GM21786 (cell line): ENCODE data around the gene EMC8.

ENCODE experiments used
- ATAC-seq: cut with Tn5 transposase; IDR thresholded peaks from one replicate; pipeline ENCODE4 v1.9.1; 2021; ENCODE audit not compliant: unreplicated experiment

The EMC8 gene

DNA sequence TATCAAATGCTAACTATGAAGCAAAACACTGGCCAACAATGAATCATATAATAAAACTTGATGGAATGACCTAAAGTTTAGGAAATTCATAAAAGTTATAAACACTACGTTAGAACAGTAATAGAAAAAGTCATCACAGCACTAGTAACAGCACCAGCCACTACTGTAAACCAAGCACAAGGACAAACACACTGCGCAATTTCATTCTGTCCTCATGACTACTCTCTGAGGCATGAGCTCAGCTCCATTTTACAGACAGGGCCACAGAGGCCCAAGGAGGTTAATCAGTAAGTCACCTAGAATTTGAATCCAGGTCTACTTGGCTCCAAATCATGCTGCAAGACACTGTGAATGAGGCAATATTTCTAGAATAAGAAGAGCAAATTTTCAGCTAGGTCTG lies 13.4 kb downstream of the EMC8 start:
- no peak for ATAC-seq

DNA sequence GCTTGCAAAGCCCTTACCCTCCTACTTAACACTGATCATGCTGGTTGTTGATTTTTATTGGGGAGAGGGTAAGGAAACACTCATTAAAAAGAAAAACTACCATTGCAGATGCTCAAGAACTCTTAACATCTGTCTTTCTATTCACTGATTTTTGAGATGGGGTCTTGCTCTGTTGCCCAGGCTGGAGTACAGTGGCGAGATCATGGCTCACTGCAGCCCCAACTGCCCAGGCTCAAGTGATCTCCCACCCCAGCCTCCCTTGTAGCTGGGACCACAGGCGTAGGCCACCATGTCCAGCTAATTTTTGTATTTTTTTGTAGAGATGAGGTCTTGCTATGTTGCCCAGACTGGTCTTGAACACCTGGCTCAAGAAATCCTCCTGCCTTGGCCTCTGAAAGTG lies 14.5 kb downstream of the EMC8 start:
- ATAC-seq, result no peak

DNA sequence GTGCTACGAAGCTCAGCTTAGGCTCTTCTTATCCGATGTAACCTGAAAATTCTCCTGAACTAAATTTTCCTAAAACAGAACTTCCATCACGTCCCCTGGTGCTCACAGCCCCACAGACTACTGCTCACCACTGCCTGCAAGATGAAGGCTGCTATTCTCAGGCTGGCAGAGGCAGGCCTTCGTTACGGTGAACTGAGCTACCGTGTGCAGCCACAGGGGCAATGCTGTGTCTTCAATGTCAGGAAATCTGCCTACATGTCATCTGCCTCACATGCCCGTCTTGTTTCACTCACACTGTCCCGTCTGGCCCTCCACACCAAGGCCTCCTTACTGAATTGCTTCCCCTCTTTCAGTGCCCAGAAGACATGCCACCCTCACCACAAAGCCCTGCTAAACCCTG lies 15.9 kb downstream of the EMC8 start:
- no peak for ATAC-seq

DNA sequence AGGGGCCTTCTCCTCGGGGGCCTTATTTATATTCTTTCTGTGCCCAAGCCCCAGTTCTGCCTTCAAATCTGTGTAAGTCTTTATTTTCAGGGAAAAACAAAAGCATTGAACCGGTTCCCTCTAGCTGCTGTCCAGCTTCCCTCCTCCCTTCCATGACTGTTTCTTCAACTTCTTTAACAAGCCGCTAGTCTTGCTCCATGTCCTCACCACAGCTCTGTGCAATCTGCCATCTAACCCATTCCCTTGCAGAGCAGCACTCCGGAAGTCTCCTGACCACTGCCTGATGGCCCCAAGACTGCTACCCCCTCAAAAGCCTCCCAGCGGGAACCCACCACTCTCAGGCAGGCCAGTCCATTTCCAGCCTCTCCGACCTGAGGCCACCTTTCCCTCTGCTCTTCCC lies 16.9 kb downstream of the EMC8 start:
- no peak for ATAC-seq

DNA sequence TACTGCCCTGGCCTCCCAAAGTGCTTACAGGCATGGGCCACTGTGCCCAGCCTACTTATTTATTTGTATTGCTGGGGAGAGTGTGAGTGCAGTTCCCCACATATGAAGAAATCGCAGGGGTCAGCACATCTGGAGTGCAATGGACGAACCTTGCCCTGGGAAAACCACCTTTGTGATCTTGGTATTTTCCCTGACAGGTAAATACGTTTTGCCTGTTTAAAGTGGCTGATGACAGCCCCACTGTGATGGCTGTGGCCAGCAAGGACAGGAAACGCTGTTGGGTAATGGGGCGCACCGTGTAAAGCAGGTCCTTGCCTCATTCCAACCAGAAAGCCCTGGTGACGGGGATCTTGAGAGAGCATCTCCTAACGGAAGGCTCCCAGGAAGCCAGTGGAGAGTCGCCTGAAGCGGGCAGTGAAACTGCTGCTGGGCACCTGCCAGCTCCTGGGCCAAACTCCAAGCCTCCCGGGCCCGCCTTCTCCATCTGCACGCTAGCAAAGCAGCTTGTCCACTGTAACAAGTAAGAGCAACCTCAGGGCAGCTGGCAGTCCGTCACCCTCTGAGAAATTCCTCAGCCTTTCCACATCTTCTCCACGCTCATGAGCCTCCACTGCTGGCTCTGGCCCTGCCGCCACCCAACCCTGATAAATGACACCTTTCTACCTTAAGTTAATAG lies 17.5 kb downstream of the EMC8 start:
- no peak for ATAC-seq

DNA sequence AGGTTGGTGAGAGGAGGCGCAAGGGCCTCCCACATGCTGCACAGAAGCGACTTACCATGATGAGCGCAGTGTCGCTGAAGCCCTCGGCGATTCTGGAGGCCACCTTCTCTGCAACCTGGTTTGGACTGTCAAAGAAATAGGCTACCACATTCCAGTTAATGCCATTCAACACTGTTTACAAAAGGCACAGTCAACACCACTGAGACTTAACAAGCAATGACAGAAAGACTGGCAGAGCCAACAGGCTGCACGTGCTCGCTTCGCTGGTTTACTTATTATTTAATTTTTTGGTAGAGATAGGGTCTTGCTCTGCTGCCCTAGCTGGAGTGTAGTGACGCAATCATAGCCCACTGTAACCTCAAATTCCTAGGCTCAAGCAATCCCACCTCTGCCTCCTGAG lies 18.2 kb downstream of the EMC8 start:
- ATAC-seq, result no peak

DNA sequence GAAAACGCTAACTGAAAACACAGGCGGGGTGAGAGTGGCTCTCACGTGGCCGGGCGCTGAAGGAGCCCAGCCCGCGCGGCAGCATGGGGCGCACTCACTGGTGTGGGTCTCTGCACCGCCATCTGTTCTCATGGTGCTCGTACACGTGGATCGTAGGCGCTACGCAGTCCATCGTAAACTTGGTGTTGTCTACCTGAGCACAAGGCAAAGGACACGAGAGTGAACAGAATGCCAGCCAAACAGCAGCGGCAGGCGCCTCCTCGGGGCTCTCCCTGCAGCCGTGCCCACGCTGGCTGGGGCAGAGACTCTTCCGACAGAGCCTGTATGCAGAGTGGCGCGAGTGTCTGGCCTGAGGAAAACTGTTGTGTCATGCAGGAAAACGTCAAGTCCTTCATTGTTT lies 19.1 kb downstream of the EMC8 start:
- ATAC-seq, result no peak

DNA sequence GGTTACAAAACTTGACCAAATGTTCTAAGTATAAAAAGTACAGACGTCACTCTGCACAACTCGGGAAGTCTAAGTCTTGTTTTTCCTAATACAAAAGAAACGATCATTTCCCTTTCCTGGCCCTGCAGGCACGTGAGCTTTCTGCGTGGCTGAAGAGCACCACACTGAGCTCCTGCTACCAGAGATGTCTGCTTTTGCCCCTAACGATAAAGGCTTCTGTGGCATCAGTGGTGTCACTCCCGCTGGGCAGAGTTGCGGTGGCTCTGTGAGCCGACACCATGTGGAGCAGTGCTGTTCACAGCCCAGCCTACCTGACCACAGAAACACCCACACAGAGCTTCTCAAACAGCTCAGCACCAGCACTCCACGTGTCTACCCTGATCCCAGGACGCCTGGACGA lies 20.5 kb downstream of the EMC8 start:
- no peak for ATAC-seq

DNA sequence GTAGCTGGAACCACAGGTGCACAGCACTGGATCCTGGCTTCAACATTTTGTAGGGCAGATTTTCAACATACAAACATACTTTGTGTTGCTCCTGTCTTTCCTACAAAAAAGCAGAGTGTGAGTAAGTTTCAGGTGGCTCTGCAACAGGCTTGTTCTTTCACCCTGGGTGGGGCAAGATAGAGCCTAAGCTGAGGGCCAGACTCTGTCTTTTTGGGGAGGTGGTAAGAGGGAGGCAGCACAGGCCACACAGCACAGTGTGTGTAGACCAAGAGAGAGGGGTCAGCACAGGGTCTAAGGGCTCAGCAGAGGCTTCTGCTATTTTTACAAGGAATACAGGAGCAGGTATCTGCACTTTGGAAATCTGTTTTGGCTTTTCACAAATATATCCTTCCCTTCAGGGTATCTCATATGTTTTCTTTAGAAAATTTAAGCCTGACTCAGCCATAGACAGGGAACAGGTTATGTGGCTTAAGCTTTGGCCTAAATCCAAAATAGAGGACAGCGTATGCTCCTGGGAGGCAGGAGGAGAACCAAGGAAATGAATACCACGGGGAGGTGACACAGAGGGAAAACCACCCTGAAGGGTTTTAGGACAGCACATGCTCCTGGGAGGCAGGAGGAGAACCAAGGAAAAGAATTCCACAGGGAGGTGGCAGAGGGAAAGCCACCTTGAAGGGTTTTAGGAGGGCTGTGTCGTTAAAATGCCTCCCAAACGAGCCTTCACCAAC lies 21.6 kb downstream of the EMC8 start:
- no peak for ATAC-seq

DNA sequence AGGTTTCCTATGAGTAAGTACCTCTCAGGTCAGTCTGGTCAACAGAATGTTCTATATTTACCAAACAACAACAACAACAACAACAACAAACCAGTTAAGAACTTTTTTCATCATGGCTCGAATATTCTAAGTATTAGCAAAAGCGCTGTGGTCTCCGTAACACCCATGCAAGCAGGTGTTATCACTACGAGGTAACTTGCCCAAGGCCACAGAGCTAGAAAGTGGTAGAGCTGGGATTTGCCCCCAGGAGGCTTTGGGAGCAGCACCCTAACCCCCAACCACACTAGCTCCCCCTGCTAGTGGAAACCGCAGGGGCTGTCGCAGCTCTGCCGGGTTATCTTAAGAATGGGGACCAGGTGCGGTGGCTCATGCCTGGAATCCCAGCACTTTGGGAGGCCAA lies 24.5 kb downstream of the EMC8 start:
- no peak for ATAC-seq

DNA sequence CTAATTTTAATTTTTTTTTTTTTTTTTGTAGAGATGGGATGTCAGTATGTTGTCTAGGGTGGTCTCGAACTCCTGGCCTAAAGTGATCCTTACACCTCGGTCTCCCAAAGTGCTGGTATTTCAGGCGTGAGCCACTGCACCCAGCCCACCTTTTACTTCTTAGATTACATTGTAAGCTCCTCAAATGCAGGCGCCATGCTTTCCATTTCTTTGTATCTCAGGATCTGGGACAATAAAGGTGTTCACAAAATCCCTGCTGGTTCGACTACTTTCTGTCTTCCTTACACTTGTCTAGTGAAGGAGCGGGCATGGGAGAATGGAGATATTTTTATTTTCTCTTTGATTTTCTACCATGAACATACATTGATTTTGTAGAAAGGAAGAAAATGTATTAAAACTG lies 25.2 kb downstream of the EMC8 start:
- no peak for ATAC-seq

DNA sequence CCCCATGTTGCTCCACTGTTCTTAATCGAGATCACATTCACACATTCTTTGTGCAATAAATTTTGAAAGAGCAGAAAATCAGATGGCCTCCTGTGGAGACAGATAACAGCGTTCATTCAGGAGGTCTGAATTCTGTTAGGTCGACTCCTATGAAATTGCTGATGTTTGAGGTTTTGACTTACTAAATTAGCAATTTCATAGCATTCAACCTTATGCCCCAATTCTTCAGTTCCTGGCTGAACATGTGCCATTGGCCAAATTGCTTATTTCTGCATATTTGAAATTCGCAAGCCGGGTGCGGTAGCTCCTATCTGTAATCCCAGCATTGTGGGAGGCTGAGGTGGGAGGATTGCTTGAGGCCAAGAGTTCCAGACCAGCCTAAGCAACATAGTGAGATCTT lies 26.3 kb downstream of the EMC8 start:
- no peak for ATAC-seq

DNA sequence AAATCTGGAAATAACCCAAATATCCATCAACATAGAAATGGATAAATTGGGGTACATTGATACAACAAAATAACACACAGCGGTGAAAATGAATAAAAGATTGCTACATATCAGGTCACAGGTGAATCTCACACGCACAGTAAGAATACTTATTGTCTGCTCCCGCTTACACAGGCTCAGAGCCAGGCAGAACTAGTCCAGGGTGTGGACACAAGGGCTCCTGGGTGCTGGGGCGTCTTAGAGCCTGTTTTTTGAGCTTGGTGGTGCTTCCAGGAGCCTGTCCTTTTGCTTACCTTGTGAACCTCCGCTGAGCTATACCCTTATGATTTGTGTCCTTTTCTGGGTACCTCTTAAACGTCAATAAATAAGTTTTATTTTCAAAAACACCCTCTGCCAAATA lies 28.6 kb downstream of the EMC8 start:
- no peak for ATAC-seq

DNA sequence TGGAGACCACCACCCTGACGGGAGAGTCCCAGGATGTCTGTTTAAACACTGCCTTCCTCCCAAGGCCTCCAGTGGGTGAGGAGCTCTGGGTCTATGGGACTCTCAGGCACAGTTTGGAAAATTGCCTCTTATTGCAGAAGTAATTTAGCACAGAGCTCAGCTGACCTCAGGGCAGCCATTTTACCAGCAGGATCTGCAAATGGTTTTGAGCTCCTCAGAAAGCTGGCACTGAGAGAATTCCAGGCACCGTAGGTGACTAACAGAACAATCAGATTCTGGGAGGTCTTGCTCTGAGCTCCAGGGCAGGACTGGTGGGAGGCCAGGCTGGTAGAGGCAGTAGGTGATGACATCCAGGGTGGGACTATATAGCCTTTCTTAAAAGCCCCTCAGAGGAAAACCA lies 31.1 kb downstream of the EMC8 start:
- no peak for ATAC-seq

DNA sequence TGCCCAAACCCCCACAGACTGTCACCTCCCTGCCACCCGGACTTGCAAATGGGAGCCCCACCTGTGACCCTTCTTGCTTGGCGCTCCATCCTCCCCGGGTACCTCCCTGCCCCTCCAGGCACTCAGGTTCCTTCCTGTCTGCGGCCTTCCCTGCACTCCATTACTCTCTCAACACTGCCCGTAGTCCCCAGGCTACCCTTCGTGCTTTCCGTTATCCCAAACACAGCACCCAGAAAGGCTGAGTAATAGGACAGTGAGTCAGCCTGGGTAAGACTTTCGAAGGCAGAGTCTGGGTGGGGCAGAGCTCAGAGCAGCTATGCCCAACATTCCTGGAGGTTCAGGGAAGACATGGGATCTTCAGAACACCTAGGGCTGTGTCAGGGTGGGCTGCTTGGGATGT lies 31.8 kb downstream of the EMC8 start:
- ATAC-seq, result no peak

DNA sequence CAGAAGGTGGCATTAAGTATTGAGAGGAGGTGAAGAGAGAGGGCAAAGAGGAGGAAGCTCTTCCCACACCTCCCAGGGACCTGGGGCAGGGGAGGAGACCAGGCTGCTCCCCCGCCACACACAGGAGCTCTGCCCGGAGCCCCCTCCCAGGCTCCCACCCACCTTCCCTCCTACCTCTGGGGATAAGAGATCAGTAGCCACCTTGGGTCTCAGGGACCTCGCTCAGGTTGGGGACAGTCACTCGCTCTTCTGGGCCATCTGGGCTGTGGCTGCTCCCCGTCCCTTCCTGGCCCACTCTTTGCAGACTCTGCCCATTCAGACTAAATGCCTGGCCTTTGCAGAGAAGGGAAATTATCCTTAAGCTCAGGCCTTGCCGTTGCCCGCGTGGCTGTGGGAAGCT lies 33.6 kb downstream of the EMC8 start:
- ATAC-seq, result no peak

DNA sequence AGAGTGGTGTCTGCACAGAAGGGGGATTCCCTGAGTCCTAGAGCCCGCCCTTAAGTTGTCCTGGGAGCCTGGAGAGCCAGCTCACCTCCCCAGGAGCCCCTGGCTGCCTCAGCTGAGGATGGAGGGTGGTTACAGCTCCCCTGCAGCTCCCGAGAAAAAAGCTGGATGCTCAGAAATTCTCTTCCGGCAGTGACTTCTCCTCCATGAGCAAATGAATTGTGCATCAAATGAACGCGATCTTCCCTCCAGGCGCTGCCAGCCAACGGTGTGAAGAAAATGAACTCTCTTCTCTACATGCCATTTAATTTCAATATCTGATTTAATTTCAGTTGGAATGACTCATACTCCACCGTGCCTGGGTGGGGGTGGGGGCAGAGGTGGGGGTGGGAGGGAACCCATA lies 34.1 kb downstream of the EMC8 start:
- ATAC-seq, result no peak

DNA sequence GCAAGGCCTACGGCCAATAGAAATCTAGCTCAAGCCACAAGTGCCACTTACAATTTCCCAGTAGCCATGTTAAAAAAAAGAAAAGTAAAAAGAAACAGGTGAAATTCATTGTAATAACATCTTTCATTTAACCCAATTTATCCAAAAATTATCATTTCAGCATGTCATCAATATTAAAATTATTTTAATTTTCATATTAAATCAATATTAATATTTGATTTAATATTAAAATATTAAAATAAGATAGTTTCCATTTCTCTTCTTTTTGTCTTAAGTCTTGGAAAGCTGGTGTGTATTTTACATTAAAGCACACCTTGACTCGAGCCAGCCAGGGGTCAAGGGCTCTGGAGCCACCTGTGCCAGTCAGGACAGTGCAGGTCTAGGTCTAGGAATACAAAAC lies 35.7 kb downstream of the EMC8 start:
- no peak for ATAC-seq

DNA sequence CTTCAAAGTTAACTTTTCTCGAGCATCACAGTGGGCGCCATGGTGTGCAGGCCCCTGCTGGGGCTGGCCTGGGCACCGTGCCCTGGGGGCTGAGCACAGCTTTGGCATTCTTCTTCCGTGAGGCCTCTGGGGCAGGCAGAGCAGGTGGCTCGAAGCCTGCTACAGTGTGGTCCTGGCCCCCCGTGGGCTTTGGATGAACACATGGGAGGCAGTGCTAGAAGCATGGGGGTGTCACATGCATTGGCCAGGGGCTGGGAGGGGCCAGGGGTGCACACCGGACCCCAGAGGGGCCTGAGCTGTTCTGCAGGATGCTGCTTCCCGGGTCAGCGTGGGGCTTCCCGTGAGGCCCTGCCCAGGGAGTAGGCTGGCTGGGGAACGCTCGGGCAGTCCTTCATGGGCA lies 36.4 kb downstream of the EMC8 start:
- ATAC-seq, result no peak

DNA sequence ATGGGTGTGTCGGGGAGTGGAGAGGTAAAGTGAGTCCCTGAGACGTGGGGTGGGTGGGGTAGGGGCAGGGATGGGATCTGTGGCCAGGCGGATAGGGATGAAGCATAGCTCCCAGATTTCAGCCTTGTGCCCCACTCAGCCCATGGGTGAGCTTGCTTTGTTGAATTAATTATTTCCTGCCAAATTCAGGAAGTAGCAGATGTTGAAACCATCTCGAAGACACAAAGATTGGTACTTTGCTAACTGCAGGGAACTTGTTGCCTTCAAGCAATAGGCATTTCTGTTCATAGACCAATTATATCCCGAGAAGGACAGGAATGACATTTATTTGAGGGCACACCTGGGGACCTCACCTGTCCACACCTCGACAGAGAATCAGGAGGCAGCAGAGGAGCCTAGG lies 37.5 kb downstream of the EMC8 start:
- ATAC-seq, result no peak

DNA sequence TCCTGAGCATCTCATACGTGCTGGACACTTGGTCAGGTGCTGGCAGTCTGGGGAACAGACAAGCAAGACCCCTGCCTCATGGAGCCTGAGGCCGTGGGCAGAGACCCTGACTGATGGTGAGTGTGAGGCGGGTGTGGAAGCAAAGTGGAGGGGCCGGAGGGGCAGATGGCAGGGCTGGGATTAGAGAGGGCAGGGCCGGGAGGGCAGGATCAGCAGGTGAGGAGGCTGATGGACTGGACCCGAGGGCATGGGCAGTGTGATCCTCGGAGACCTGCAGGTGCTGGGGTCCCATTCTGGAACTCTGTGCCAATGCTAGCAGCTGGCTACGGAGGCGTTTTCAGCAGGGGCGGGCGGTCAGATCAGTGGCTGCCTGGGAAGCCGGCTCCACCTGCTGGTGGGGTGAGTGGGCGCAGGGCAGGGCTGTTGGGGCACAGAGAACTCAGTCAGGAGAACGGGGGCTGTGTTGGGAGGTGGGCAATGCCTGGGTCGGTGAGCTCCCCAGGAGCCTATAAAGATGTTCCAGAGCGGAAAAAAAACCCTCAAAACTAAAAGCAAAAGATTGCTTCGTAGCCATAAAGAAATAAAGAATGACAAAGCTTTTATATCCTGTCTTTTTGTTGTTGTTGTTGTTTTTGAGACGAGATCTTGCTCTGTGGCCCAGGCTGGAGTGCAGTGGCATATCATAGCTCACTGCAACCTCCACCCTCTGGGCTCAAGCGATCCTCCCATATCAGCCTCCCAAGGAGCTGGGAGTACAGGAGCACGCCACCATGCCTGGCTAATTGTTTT lies 39.5 kb downstream of the EMC8 start:
- ATAC-seq, result no peak

DNA sequence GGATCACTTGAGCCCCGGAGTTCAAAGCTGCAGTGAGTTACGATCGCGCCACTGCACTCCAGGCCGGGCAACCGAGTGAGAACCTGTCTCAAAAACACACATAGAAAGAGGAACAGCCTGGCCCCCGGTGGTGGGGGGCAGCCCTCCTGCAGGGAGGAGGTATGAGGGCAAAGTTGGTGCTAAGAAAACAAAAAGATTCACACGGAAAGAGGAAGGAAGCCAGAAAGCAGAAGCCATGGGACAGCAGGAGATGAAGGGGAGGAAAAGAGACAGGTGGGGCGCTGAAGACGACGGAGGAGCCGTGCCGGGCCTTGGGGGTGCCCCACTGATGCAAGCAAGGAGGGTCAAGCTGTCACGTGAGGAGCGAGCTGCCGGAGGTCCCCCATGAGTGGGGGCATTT lies 40.2 kb downstream of the EMC8 start:
- no peak for ATAC-seq
